Measurements from ENCODE around the gene MYO7A. TPM values are rescaled to one million over a fixed set of nuclear protein-coding genes. Genes with fewer than 3 reads are reported as not detected.

The MYO7A gene
- total RNA-seq, 4 donors from 2014 or later: 4.8 to 9.1 (median 6.4) TPM

DNA sequence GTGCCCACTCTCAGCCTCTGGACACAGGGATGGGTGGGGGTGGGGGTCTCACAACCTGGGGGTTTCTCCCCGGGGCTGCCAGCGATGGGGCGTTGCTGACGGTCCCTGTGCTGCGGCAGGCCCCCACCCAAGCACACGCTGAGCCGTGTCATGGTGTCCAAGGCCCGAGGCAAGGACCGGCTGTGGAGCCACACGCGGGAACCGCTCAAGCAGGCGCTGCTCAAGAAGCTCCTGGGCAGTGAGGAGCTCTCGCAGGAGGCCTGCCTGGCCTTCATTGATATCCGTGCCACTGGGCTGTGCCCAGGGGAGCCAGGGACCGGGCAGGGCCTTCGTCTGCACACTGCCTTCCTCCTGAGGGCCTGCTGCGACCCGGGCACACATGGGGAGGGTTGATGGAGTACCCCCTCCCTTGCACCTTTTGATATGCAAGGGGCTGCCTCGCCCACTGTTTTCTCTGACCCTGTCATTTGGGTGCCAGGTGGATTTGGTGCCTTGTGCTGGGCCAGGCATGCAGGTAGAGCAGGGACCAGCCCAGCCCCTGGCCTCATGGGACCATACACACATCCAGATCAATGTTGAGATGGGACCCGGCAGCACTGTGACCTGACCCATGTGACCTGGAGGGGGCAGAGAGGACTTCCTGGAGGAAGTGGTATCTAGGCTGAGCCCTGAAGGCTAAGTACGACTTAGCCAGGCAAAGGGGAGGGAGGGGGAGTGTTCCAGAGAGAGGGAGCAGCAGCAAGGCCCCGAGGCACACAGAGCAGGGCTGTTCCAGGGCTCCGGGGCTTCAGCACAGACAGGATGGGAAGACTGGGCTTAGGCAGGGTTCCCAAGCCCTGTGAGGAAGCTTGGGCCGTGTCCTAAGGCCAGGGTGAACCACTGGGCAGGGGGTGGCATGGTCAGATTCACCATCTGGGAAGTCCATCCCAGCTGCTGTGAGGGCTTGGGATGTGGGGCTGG, 75.2 kb downstream of the MYO7A start:
- H3K27ac ChIP-seq (replicated peaks in 1 of 4): no peak overlapping the region
- H3K9me3 ChIP-seq: no peaks in the 10 kb centered on the region
- intact Hi-C loops (cut with DNase I): no loop called here
- H3K4me3 ChIP-seq: no peak overlapping the region
- H3K36me3 ChIP-seq: no peaks in the 10 kb centered on the region
- WGBS: 87% methylated on average over 11 of the region's 25 CpGs
- H3K4me1 ChIP-seq: no peaks in the 10 kb centered on the region
- no peak for TF ChIP-seq EP300 (IDR thresholded peaks at IDR 0.05)
- H3K27me3 ChIP-seq: no peaks in the 10 kb centered on the region
- DNase-seq (ENCODE audit: extremely low spot score): no peak

GRCh38 chr11:77203901-77204753, 76.1 kb downstream of the MYO7A start:
- no peaks in the 10 kb centered on the region for H3K36me3 ChIP-seq
- H3K9me3 ChIP-seq: no peaks in the 10 kb centered on the region
- TF ChIP-seq, protein P1, sequence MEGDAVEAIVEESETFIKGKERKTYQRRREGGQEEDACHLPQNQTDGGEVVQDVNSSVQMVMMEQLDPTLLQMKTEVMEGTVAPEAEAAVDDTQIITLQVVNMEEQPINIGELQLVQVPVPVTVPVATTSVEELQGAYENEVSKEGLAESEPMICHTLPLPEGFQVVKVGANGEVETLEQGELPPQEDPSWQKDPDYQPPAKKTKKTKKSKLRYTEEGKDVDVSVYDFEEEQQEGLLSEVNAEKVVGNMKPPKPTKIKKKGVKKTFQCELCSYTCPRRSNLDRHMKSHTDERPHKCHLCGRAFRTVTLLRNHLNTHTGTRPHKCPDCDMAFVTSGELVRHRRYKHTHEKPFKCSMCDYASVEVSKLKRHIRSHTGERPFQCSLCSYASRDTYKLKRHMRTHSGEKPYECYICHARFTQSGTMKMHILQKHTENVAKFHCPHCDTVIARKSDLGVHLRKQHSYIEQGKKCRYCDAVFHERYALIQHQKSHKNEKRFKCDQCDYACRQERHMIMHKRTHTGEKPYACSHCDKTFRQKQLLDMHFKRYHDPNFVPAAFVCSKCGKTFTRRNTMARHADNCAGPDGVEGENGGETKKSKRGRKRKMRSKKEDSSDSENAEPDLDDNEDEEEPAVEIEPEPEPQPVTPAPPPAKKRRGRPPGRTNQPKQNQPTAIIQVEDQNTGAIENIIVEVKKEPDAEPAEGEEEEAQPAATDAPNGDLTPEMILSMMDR (IDR thresholded peaks at IDR 0.05): no peak
- TF ChIP-seq POLR2A (IDR thresholded peaks at IDR 0.05; ENCODE audit: low read depth): no peak
- TF ChIP-seq EP300 (IDR thresholded peaks at IDR 0.05): no peak
- TF ChIP-seq POLR2AphosphoS5 (IDR thresholded peaks at IDR 0.05): no peak
- intact Hi-C loops (cut with DNase I): no loop called here
- H3K27me3 ChIP-seq: no peaks in the 10 kb centered on the region
- no peak overlapping the region for H3K4me3 ChIP-seq
- H3K27ac ChIP-seq (replicated peaks in 1 of 4): no peak overlapping the region
- DNase-seq (ENCODE audit: extremely low spot score): no peak
- no peaks in the 10 kb centered on the region for H3K4me1 ChIP-seq
- 81% methylated on average over 13 of the region's 20 CpGs for WGBS

DNA sequence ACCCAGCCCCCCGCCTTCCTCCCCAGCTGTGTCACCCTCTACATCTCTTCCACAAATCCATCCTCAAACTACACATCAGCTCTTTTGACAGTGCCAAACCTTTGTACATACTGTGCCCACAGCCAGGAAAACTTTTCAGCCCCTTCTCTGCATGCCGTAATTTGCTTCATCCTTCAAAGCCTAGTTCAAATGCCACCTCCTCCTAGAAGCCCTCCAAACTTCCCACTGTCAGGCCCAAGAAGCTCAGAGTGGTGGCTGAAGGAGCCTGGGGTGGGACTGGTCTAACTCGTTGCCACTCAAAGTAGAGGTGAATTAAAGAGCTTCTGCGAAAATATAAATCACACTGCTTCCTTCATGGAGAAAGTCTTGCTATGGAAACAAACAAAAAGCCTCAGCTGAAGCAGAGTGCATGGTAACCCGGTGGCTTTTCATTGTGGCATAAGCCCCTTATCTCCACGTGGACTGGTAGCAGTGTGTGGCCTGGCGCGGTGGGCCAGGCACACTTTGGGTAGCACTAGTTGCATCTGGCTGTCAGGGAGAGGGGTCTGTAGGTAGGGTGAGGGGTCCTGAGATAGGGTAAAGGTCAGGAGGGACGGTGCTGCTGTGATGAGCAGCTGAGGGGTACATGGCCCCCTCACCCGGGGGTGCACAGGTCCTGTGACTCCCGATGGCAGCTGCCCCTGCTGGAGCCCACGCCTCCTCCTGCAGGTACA, 76.9 kb downstream of the MYO7A start:
- no peaks in the 10 kb centered on the region for H3K27me3 ChIP-seq
- intact Hi-C loops (cut with DNase I): no loop called here
- TF ChIP-seq POLR2A (IDR thresholded peaks at IDR 0.05; ENCODE audit: low read depth) (no peak), EP300 (IDR thresholded peaks at IDR 0.05) (no peak), POLR2AphosphoS5 (IDR thresholded peaks at IDR 0.05) (no peak)
- TF ChIP-seq, protein P1 (IDR thresholded peaks at IDR 0.05): no peak
- H3K36me3 ChIP-seq: no peaks in the 10 kb centered on the region
- H3K4me1 ChIP-seq: no peaks in the 10 kb centered on the region
- H3K27ac ChIP-seq (replicated peaks in 1 of 4): no peak overlapping the region
- H3K9me3 ChIP-seq: no peaks in the 10 kb centered on the region
- WGBS: 86% methylated on average over 12 of the region's 12 CpGs
- DNase-seq (ENCODE audit: extremely low spot score): no peak
- no peak overlapping the region for H3K4me3 ChIP-seq

- H3K9me3 ChIP-seq: no peaks in the 10 kb centered on the region
- no peaks in the 10 kb centered on the region for H3K4me1 ChIP-seq
- H3K27ac ChIP-seq (replicated peaks in 1 of 4): no peak overlapping the region
- H3K36me3 ChIP-seq: no peaks in the 10 kb centered on the region
- DNase-seq (ENCODE audit: extremely low spot score): no peak
- intact Hi-C loops (cut with DNase I): no loop called here
- 87% methylated on average over 15 of the region's 30 CpGs for WGBS
- H3K27me3 ChIP-seq: no peaks in the 10 kb centered on the region
- TF ChIP-seq EP300 (IDR thresholded peaks at IDR 0.05) (no peak), POLR2AphosphoS5 (IDR thresholded peaks at IDR 0.05) (no peak), POLR2A (IDR thresholded peaks at IDR 0.05; ENCODE audit: low read depth) (no peak)
- TF ChIP-seq, protein P1 (IDR thresholded peaks at IDR 0.05): no peak
- H3K4me3 ChIP-seq: no peak overlapping the region
Measured at GRCh38 chr11:77205467-77206263, 77.6 kb downstream of the MYO7A start.
